Panc1 (cell line): ENCODE data around the gene SBF2. TPM values are rescaled to one million over a fixed set of nuclear protein-coding genes. Genes with fewer than 3 reads are reported as not detected.

Source experiments
- ATAC-seq: fragments of 200-7000 bp; cut with Tn5 transposase; 2 replicates; pipeline ENCODE4 v1.9.1; 2020; ENCODE audit warnings: mild to moderate bottlenecking, moderate library complexity
- BruUV-seq: library from RNA; stranded (reverse); fragments of 400-500 nt; replicated peaks from 2 replicates; lab custom pipeline; 2021; lab: Mats Ljungman, UMichigan
- CTCF ChIA-PET: fragments of 300-600 bp; sonication (Branson Sonifier 250); formaldehyde crosslinking; loops from one replicate; lab custom pipeline; 2022; ENCODE audit warnings: antibody characterized with exemption; lab: Charles Lee
- POLR2A ChIA-PET: fragments of 300-600 bp; sonication (Branson Sonifier 250); formaldehyde crosslinking; loops from one replicate; lab custom pipeline; 2022; ENCODE audit warnings: antibody characterized with exemption; lab: Charles Lee
- DNase-seq: peaks from one replicate; pipeline ENCODE4 v3.0.0-alpha.2; 2010; ENCODE audit warnings: low read depth, low spot score
- H3K27ac ChIP-seq: 2 replicates; pipeline ENCODE4 v1.5.1; 2011; ENCODE audit warnings: mild to moderate bottlenecking, low read length, inconsistent platforms
- H3K27me3 ChIP-seq: fragments of 200-500 bp; sonication (Bioruptor generic); 2 replicates; pipeline ENCODE4 v1.6.0; 2014; ENCODE audit warnings: low read length, inconsistent platforms; ENCODE audit not compliant: control insufficient read depth, insufficient read depth
- H3K36me3 ChIP-seq: fragments of 200-500 bp; sonication (Bioruptor generic); 2 replicates; pipeline ENCODE4 v1.5.1; 2014; ENCODE audit warnings: inconsistent platforms, mild to moderate bottlenecking, low read length, moderate library complexity; ENCODE audit not compliant: control insufficient read depth, insufficient read depth
- H3K4me1 ChIP-seq: 2 replicates; pipeline ENCODE4 v1.5.1; 2011; ENCODE audit warnings: inconsistent platforms, mild to moderate bottlenecking, low read length, moderate library complexity; ENCODE audit not compliant: control insufficient read depth, insufficient read depth
- H3K4me3 ChIP-seq, 2 experiments: 2 replicates each; pipeline ENCODE4 v1.5.1; 2011 to 2012; ENCODE audit warnings: low read depth in 2 of 2, low read length in 2 of 2, mild to moderate bottlenecking in 2 of 2, inconsistent platforms in 1 of 2, moderate library complexity in 1 of 2
- H3K9me3 ChIP-seq: fragments of 200-500 bp; sonication (Bioruptor generic); 2 replicates; pipeline ENCODE4 v1.5.1; 2014; ENCODE audit warnings: low read depth, mild to moderate bottlenecking, inconsistent platforms, low read length, moderate library complexity; ENCODE audit not compliant: control insufficient read depth, insufficient read depth
- POLR2AphosphoS5 ChIP-seq: IDR thresholded peaks from 2 replicates; pipeline ENCODE4 v1.6.1; 2012; ENCODE audit warnings: mild to moderate bottlenecking, low read depth, low read length, moderate library complexity
- SIN3A ChIP-seq: IDR thresholded peaks from 2 replicates; pipeline ENCODE4 v1.6.1; 2012; ENCODE audit warnings: low read depth, mild to moderate bottlenecking, low read length, moderate library complexity, borderline replicate concordance; ENCODE audit not compliant: insufficient read depth
- TCF7L2 ChIP-seq: IDR thresholded peaks from 2 replicates; pipeline ENCODE4 v1.6.1; 2011; ENCODE audit warnings: mild to moderate bottlenecking, low read depth, low read length, inconsistent platforms
- in situ Hi-C: cut with HindIII; loops from 2 replicates; pipeline ENCODE4 v1.10.0; 2016; ENCODE audit warnings: low sequenced_read_pairs, low pct_unique_long_range_greater_than_20kb
- intact Hi-C: fragments of 100-400 bp; cut with micrococcal nuclease; formaldehyde crosslinking; loops from one replicate; pipeline ENCODE4 v1.10.0; 2022; ENCODE audit not compliant: unreplicated experiment
- total RNA-seq: library from RNA; stranded (reverse); gene quantifications from one replicate; pipeline ENCODE4 v1.2.1, GENCODE V29; 2021; ENCODE audit not compliant: unreplicated experiment
- TF ChIP-seq, protein P1 (sequence below): fragments of 450-650 bp; IDR thresholded peaks from 2 replicates; pipeline ENCODE4 v1.5.1; 2017; ENCODE audit warnings: mild to moderate bottlenecking
- TF ChIP-seq, protein P2 (sequence below), 2 experiments: IDR thresholded peaks; 2 replicates each; pipeline ENCODE4 v1.6.1; 2011 to 2012; ENCODE audit warnings: low read depth in 2 of 2, control low read depth in 1 of 2, low read length in 1 of 2, mild to moderate bottlenecking in 1 of 2, moderate library complexity in 1 of 2; ENCODE audit not compliant: insufficient read depth in 1 of 2

The SBF2 gene
- total RNA-seq, 1 experiment from 2014 or later, result 65.0 TPM

DNA sequence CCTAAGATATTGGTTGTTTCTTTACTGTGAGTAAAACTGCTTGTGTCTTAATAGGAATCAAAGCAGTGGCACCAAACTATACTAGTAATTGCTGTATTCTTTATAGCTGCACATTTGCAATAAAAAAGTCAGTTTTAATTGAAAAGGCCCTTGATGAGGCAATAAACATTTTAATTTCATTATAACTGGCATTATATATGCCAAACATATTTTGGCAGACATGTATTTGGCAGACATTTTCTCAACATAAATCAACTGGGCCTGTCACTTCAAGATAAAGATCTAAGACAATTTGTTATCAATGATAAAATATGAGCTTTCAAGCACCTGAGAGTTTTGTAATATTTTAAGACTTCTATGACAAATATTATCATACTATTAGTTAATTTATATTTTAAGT, 245.7 kb downstream of the SBF2 start:
- H3K9me3 ChIP-seq, result peaks cover 33% of the 10 kb centered on the region
- intact Hi-C loops (no loop called here), in situ Hi-C loops (no loop called here)
- no peak overlapping the region for H3K4me3 ChIP-seq
- peaks cover 29% of the 10 kb centered on the region for H3K4me1 ChIP-seq
- no peak for ATAC-seq
- H3K36me3 ChIP-seq, result no peaks in the 10 kb centered on the region
- H3K27ac ChIP-seq, result peak overlapping the region; percentile 13; the same call in 1 of the 2 replicates
- TF ChIP-seq TCF7L2 (no peak), POLR2AphosphoS5 (no peak)
- TF ChIP-seq, protein P1, sequence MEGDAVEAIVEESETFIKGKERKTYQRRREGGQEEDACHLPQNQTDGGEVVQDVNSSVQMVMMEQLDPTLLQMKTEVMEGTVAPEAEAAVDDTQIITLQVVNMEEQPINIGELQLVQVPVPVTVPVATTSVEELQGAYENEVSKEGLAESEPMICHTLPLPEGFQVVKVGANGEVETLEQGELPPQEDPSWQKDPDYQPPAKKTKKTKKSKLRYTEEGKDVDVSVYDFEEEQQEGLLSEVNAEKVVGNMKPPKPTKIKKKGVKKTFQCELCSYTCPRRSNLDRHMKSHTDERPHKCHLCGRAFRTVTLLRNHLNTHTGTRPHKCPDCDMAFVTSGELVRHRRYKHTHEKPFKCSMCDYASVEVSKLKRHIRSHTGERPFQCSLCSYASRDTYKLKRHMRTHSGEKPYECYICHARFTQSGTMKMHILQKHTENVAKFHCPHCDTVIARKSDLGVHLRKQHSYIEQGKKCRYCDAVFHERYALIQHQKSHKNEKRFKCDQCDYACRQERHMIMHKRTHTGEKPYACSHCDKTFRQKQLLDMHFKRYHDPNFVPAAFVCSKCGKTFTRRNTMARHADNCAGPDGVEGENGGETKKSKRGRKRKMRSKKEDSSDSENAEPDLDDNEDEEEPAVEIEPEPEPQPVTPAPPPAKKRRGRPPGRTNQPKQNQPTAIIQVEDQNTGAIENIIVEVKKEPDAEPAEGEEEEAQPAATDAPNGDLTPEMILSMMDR, result no peak
- DNase-seq, result no peak
- POLR2A ChIA-PET, result no interaction called here
- CTCF ChIA-PET, result interaction anchor here (0.6 kb wide), 2 partner anchors 258 to 289 kb away, joined by 5 read pairs; no protein-coding TSS in a partner anchor
- H3K27me3 ChIP-seq, result no peaks in the 10 kb centered on the region
- no TSS peak for BruUV-seq

DNA sequence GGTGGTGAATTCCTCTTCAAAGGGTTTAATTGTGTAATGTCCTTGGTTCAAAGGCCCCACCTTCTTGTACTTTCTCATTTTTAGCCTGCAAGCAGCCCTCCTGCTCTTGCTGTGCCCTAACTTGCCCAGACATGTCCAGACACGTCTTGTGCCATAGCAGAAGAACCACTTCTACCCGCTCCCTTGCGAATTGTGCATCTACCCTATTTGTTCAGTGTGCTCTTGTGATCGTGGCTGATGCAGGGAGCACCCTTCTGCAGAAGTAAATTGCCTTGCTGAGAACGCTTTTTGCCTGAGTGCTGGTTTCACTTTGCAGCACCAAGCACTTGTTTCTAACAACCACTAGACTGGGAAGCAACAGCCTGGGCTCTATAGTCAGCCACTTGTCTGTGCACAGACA, 249.4 kb downstream of the SBF2 start:
- Histone ChIP-seq H3K36me3 (no peaks in the 10 kb centered on the region), H3K27me3 (no peaks in the 10 kb centered on the region), H3K9me3 (peaks cover 33% of the 10 kb centered on the region), H3K4me3 (no peak overlapping the region), H3K27ac (no peak overlapping the region; the same call in 1 of the 2 replicates), H3K4me1 (no peaks in the 10 kb centered on the region)
- in situ Hi-C loops (no loop called here), intact Hi-C loops (no loop called here)
- no peak for ATAC-seq
- no peak for DNase-seq
- ChIA-PET CTCF (no interaction called here), POLR2A (no interaction called here)
- BruUV-seq, result no TSS peak
- TF ChIP-seq TCF7L2 (no peak), POLR2AphosphoS5 (no peak), SIN3A (no peak)
- TF ChIP-seq, protein P2, sequence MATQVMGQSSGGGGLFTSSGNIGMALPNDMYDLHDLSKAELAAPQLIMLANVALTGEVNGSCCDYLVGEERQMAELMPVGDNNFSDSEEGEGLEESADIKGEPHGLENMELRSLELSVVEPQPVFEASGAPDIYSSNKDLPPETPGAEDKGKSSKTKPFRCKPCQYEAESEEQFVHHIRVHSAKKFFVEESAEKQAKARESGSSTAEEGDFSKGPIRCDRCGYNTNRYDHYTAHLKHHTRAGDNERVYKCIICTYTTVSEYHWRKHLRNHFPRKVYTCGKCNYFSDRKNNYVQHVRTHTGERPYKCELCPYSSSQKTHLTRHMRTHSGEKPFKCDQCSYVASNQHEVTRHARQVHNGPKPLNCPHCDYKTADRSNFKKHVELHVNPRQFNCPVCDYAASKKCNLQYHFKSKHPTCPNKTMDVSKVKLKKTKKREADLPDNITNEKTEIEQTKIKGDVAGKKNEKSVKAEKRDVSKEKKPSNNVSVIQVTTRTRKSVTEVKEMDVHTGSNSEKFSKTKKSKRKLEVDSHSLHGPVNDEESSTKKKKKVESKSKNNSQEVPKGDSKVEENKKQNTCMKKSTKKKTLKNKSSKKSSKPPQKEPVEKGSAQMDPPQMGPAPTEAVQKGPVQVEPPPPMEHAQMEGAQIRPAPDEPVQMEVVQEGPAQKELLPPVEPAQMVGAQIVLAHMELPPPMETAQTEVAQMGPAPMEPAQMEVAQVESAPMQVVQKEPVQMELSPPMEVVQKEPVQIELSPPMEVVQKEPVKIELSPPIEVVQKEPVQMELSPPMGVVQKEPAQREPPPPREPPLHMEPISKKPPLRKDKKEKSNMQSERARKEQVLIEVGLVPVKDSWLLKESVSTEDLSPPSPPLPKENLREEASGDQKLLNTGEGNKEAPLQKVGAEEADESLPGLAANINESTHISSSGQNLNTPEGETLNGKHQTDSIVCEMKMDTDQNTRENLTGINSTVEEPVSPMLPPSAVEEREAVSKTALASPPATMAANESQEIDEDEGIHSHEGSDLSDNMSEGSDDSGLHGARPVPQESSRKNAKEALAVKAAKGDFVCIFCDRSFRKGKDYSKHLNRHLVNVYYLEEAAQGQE (IDR thresholded peaks at IDR 0.05; ENCODE audit: insufficient read depth in 1 of 2, low read depth in 2 of 2, low read length in 1 of 2), result no peak

DNA sequence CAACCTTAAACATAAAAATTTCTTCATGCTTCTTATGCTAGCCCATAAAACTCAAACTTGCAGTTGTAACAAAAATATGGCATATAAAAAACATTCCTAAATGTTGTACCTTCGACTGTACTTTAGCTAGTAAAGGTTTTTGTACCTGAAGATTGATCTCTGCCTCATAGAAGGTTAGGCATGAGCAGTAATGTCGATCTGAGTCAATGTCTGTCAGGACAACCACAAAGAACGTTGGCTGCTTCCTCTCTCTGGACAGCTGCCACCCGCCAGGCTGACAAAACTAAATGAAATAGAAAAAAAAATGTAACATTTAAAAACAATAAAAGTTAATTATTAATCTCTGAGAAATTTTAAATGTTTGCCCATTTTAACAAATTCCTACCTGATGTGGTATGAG, 251.3 kb downstream of the SBF2 start:
- intact Hi-C loops, result no loop called here
- no TSS peak for BruUV-seq
- TF ChIP-seq TCF7L2 (no peak), SIN3A (no peak)
- TF ChIP-seq, protein P1, result no peak
- TF ChIP-seq, protein P2 (IDR thresholded peaks at IDR 0.05; ENCODE audit: insufficient read depth in 1 of 2, low read depth in 2 of 2, low read length in 1 of 2), result no peak
- ATAC-seq (no peak), DNase-seq (no peak)
- peaks cover 33% of the 10 kb centered on the region for H3K9me3 ChIP-seq
- no peaks in the 10 kb centered on the region for H3K27me3 ChIP-seq
- ChIA-PET CTCF (no interaction called here), POLR2A (no interaction called here)
- no peak overlapping the region for H3K4me3 ChIP-seq
- H3K27ac ChIP-seq, result no peak overlapping the region; the same call in 1 of the 2 replicates
- H3K36me3 ChIP-seq, result no peaks in the 10 kb centered on the region
- H3K4me1 ChIP-seq, result no peaks in the 10 kb centered on the region
- in situ Hi-C loops, result no loop called here
